Measurements from ENCODE around the gene SSNA1. TPM values are rescaled to one million over a fixed set of nuclear protein-coding genes. Genes with fewer than 3 reads are reported as not detected.

Gene SSNA1
- total and polyA plus RNA-seq, 2 donors (not counting 1 experiment from before 2014, with no cell fraction given): 53.6 to 129 TPM

GRCh38 chr9:137217276-137218211, 29.1 kb downstream of the SSNA1 start:
- H3K27ac Mint-ChIP-seq: no peak overlapping the region
- no peaks in the 10 kb centered on the region for H3K27me3 ChIP-seq (replicated peaks in 1 of 4; ENCODE audit: control extremely low read depth in 1 of 4, control insufficient read depth in 3 of 4, insufficient read depth in 4 of 4, low read length in 3 of 4)
- peak overlapping the region; percentile 19 for H3K4me2 ChIP-seq (replicated peaks; ENCODE audit: low read depth, low read length, poor library complexity, severe bottlenecking)
- no peak overlapping the region for H2AFZ ChIP-seq (ENCODE audit: insufficient read depth, low read depth, low read length, poor library complexity, severe bottlenecking)
- H3K36me3 ChIP-seq (replicated peaks in 1 of 2; ENCODE audit: control extremely low read depth in 1 of 2, control insufficient read depth in 1 of 2, extremely low read depth in 1 of 2, insufficient read depth in 2 of 2, low read length in 1 of 2): no peaks in the 10 kb centered on the region
- ATAC-seq (ENCODE audit: low read depth) (no peak), DNase-seq (no peak)
- peaks cover 4% of the 10 kb centered on the region for H3K4me1 Mint-ChIP-seq
- no peak overlapping the region for H3K4me3 Mint-ChIP-seq
- peaks cover 3% of the 10 kb centered on the region for H3K79me2 ChIP-seq (ENCODE audit: control insufficient read depth, insufficient read depth, low read length)
- H3K27ac ChIP-seq (ENCODE audit: low read length in 2 of 2): no peak overlapping the region
- no peaks in the 10 kb centered on the region for H3K9me3 Mint-ChIP-seq (ENCODE audit: insufficient read depth)
- no peaks in the 10 kb centered on the region for H3K27me3 Mint-ChIP-seq
- 92% methylated on average over 34 of the region's 36 CpGs for WGBS (ENCODE audit: insufficient coverage)
- CTCF ChIA-PET: no interaction called here
- intact Hi-C loops (cut with micrococcal nuclease): no loop called here
- no peak overlapping the region for H3K9ac ChIP-seq (ENCODE audit: low read length)
- TF ChIP-seq, protein P1, sequence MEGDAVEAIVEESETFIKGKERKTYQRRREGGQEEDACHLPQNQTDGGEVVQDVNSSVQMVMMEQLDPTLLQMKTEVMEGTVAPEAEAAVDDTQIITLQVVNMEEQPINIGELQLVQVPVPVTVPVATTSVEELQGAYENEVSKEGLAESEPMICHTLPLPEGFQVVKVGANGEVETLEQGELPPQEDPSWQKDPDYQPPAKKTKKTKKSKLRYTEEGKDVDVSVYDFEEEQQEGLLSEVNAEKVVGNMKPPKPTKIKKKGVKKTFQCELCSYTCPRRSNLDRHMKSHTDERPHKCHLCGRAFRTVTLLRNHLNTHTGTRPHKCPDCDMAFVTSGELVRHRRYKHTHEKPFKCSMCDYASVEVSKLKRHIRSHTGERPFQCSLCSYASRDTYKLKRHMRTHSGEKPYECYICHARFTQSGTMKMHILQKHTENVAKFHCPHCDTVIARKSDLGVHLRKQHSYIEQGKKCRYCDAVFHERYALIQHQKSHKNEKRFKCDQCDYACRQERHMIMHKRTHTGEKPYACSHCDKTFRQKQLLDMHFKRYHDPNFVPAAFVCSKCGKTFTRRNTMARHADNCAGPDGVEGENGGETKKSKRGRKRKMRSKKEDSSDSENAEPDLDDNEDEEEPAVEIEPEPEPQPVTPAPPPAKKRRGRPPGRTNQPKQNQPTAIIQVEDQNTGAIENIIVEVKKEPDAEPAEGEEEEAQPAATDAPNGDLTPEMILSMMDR (IDR thresholded peaks at IDR 0.05): no peak
- no peak for TF ChIP-seq EZH2 (IDR thresholded peaks at IDR 0.05; ENCODE audit: borderline replicate concordance, insufficient read depth, low read depth, low read length, poor library complexity, severe bottlenecking)
- H3K4me1 ChIP-seq (ENCODE audit: control insufficient read depth in 2 of 2, insufficient read depth in 2 of 2, low read length in 2 of 2): peaks cover under 1 to 7% of the 10 kb centered on the region in 2 donors
- no peaks in the 10 kb centered on the region for H3K9me3 ChIP-seq (ENCODE audit: control extremely low read depth in 1 of 3, control insufficient read depth in 2 of 3, insufficient read depth in 1 of 3, low read length in 2 of 3)
- POLR2A ChIA-PET: no interaction called here
- no peaks in the 10 kb centered on the region for H4K20me1 ChIP-seq (ENCODE audit: control insufficient read depth, insufficient read depth, low read length, poor library complexity, severe bottlenecking)
- no peak overlapping the region for H3K4me3 ChIP-seq (ENCODE audit: control extremely low read depth in 1 of 5, extremely low read depth in 1 of 5, insufficient read depth in 1 of 5, low read depth in 2 of 5, low read length in 4 of 5)

DNA sequence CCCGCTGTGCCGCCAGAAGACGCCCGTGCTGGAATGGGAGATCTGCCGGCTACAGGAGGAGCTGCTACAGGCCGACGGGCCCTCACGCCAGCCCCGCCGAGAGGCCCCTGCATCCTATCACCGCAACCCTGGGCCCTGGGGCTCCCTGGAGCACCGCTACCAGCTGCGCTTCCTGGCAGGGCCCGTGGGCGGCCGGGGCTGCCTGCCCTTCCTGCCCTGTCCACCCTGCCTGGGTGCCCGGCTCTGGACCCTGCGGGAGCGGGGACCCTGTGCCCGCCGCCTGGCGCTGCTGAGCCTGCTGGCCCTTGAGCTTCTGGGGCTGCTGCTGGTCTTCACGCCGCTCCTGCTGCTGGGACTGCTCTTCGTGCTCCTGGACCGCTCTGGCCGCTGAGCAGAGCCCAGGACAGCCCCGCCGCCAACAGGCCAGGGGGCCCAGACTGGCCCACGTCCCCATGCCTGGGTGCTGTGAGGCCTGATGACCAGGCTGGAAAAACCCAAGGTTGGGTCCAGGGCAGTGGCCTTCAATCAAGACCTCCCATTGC, 29.8 kb downstream of the SSNA1 start:
- intact Hi-C loops (cut with micrococcal nuclease): no loop called here
- Histone ChIP-seq H3K9me3 (ENCODE audit: control extremely low read depth in 1 of 3, control insufficient read depth in 2 of 3, insufficient read depth in 1 of 3, low read length in 2 of 3) (no peaks in the 10 kb centered on the region), H3K4me3 (ENCODE audit: control extremely low read depth in 1 of 5, extremely low read depth in 1 of 5, insufficient read depth in 1 of 5, low read depth in 2 of 5, low read length in 4 of 5) (no peak overlapping the region), H2AFZ (ENCODE audit: insufficient read depth, low read depth, low read length, poor library complexity, severe bottlenecking) (no peak overlapping the region), H3K36me3 (replicated peaks in 1 of 2; ENCODE audit: control extremely low read depth in 1 of 2, control insufficient read depth in 1 of 2, extremely low read depth in 1 of 2, insufficient read depth in 2 of 2, low read length in 1 of 2) (no peaks in the 10 kb centered on the region), H3K9ac (ENCODE audit: low read length) (no peak overlapping the region), H3K27me3 (replicated peaks in 1 of 4; ENCODE audit: control extremely low read depth in 1 of 4, control insufficient read depth in 3 of 4, insufficient read depth in 4 of 4, low read length in 3 of 4) (no peaks in the 10 kb centered on the region), H3K4me1 (ENCODE audit: control insufficient read depth in 2 of 2, insufficient read depth in 2 of 2, low read length in 2 of 2) (peaks cover 6 to 13% of the 10 kb centered on the region in 2 donors), H3K27ac (ENCODE audit: low read length in 2 of 2) (no peak overlapping the region), H4K20me1 (ENCODE audit: control insufficient read depth, insufficient read depth, low read length, poor library complexity, severe bottlenecking) (no peaks in the 10 kb centered on the region), H3K4me2 (replicated peaks; ENCODE audit: low read depth, low read length, poor library complexity, severe bottlenecking) (no peak overlapping the region), H3K79me2 (ENCODE audit: control insufficient read depth, insufficient read depth, low read length) (peaks cover 3% of the 10 kb centered on the region)
- no peak overlapping the region for H3K4me3 Mint-ChIP-seq
- H3K4me1 Mint-ChIP-seq: peaks cover 10% of the 10 kb centered on the region
- WGBS (ENCODE audit: insufficient coverage): 96% methylated on average over 30 of the region's 30 CpGs
- H3K9me3 Mint-ChIP-seq (ENCODE audit: insufficient read depth): no peaks in the 10 kb centered on the region
- TF ChIP-seq, protein P1 (IDR thresholded peaks at IDR 0.05): no peak
- no peak for TF ChIP-seq EZH2 (IDR thresholded peaks at IDR 0.05; ENCODE audit: borderline replicate concordance, insufficient read depth, low read depth, low read length, poor library complexity, severe bottlenecking)
- DNase-seq (no peak), ATAC-seq (ENCODE audit: low read depth) (no peak)
- ChIA-PET CTCF (interaction anchor here (0.7 kb wide), 1 partner anchor 14 kb away, joined by 7 read pairs; no protein-coding TSS in a partner anchor), POLR2A (no interaction called here)
- no peak overlapping the region for H3K27ac Mint-ChIP-seq
- H3K27me3 Mint-ChIP-seq: no peaks in the 10 kb centered on the region
